ENCODE measurements around the gene MEG3. TPM values are rescaled to one million over a fixed set of nuclear protein-coding genes. Genes with fewer than 3 reads are reported as not detected.
A peak's percentile ranks its signal among the peaks of the same experiment; 100 is the strongest.

The MEG3 gene
- total RNA-seq, 1 donor from 2014 or later, result 32.3 TPM

DNA sequence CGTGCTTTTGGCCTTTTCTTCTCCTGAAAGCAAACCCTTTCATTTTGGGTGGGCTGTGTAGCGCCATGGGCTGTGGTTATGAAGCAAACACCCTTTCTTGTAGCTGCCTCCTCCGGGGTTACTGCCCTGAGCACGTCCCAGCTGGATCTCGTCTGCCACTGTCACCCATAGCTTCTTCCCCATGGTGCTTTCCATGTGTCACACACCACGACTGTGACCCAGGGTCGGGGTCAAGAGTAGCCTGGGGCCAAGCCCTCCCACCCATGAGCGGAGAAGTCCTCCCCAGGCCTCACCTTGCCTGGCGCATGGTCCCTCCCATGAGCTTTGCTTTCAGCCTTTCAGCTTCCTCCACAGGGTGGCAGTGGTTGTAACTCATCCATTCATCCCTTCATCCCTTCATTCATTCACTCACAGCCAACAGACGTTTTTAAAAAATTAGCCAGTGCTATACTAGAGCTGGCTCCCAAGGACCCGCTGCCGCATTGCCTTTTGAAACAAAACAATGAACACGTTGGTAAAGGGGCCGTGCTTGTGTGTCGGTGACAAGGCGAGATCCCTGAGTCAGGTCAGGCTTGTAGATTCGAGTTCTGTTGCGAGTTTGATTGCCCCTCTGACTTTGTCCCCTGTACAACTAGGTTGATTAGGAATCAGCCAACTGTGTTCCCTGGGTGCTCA lies 29.5 kb downstream of the MEG3 start:
- Mint-ChIP-seq H3K27me3 (no peaks in the 10 kb centered on the region), H3K27ac (peak overlapping the region; percentile 98), H3K4me3 (ENCODE audit: low read depth) (no peak overlapping the region), H3K36me3 (ENCODE audit: insufficient read depth) (peaks cover 4% of the 10 kb centered on the region), H3K9me3 (ENCODE audit: low read depth) (peaks cover 3% of the 10 kb centered on the region), H3K4me1 (ENCODE audit: low read depth) (peaks cover 45% of the 10 kb centered on the region)
- TF ChIP-seq, protein P1, sequence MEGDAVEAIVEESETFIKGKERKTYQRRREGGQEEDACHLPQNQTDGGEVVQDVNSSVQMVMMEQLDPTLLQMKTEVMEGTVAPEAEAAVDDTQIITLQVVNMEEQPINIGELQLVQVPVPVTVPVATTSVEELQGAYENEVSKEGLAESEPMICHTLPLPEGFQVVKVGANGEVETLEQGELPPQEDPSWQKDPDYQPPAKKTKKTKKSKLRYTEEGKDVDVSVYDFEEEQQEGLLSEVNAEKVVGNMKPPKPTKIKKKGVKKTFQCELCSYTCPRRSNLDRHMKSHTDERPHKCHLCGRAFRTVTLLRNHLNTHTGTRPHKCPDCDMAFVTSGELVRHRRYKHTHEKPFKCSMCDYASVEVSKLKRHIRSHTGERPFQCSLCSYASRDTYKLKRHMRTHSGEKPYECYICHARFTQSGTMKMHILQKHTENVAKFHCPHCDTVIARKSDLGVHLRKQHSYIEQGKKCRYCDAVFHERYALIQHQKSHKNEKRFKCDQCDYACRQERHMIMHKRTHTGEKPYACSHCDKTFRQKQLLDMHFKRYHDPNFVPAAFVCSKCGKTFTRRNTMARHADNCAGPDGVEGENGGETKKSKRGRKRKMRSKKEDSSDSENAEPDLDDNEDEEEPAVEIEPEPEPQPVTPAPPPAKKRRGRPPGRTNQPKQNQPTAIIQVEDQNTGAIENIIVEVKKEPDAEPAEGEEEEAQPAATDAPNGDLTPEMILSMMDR (IDR thresholded peaks at IDR 0.05; ENCODE audit: unreplicated experiment), result no peak
- no peak for DNase-seq (ENCODE audit: low spot score, unreplicated experiment)

DNA sequence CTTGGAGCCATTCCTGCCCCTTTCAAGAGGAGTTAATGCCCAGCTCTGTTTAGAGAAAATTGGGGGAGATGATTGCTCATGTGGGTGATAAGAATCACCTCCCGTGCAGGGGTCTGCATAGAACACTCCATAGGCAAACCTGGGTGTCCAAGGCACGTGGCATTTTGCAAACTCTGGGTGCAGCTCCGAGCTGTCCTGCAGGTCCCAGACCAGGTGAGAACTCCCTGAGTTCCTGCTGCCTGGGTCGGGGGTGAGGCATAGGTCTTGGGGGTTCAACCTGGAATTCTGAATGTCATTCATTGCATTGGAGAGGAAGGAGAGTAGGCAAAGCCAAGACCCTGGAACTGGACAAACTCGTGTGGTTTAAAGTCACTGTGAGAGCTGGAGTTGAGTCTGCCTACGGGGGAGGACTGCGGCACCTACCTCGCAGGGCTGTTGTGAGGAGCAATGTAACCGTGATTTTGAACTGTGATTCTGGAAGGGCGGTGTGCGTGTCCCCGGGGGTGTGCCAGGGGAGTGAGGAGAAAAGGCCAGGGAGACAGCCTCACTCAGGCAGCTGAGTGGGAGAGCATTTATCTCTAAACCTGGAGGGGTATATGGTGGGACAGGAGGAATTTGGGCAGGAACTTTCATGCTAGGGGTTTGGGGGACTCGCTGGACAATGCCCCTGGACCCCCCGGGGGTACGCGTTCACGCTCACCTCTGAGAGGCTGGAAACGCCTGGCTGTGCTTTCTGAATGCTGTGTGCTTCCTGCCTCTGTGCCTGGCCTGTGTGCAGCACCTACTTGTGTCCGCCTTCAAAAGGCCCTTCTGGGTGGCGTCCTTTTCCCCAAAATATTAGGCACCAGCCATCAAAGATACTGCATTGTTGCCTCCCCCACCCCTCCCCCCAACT lies 30.4 kb downstream of the MEG3 start:
- Mint-ChIP-seq H3K27ac (peak overlapping the region; percentile 98), H3K36me3 (ENCODE audit: insufficient read depth) (peaks cover 4% of the 10 kb centered on the region), H3K4me3 (ENCODE audit: low read depth) (no peak overlapping the region), H3K27me3 (no peaks in the 10 kb centered on the region), H3K4me1 (ENCODE audit: low read depth) (peaks cover 45% of the 10 kb centered on the region), H3K9me3 (ENCODE audit: low read depth) (no peaks in the 10 kb centered on the region)
- TF ChIP-seq, protein P1 (IDR thresholded peaks at IDR 0.05; ENCODE audit: unreplicated experiment), result no peak
- DNase-seq (ENCODE audit: low spot score, unreplicated experiment), result no peak

DNA sequence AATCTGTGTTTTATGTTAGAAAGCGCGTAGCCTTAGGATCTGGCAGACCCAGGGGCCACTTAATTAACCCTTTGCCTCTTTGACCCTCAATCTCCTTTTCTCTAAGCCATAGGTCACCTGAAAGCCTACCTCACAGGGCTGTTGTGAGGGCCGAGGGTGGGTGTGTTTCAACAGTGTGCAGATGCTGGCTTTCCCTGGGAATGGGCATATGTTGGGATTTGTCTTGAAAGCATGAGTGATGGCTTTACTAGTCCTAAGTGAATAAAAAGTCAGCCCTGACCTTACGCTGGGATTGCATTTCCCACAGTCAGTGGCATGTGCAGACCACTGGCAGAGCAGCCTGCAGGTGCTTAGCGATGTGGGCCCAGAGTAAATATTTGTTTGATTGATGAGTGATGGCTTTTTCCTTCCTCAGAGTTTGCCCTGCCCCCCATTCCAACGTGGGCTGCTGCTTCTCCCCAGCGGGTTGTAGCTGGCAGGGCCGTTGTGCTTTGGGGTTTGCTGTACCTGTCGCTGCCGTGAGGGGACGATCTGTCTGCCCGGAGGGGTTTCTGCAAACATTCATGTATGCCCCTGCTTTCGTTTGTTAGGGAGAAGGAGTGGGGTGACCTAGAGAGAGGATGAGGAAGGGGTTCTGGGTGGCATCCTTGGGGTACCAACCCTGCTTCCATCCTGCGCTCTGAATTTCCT lies 31.5 kb downstream of the MEG3 start:
- Mint-ChIP-seq H3K4me3 (ENCODE audit: low read depth) (peak overlapping the region; percentile 50), H3K27ac (peak overlapping the region; percentile 98), H3K27me3 (no peaks in the 10 kb centered on the region), H3K36me3 (ENCODE audit: insufficient read depth) (peaks cover 6% of the 10 kb centered on the region), H3K4me1 (ENCODE audit: low read depth) (peaks cover 45% of the 10 kb centered on the region), H3K9me3 (ENCODE audit: low read depth) (no peaks in the 10 kb centered on the region)
- peak; percentile 58 for DNase-seq (ENCODE audit: low spot score, unreplicated experiment)
- TF ChIP-seq, protein P1 (IDR thresholded peaks at IDR 0.05; ENCODE audit: unreplicated experiment), result peak; percentile 35

DNA sequence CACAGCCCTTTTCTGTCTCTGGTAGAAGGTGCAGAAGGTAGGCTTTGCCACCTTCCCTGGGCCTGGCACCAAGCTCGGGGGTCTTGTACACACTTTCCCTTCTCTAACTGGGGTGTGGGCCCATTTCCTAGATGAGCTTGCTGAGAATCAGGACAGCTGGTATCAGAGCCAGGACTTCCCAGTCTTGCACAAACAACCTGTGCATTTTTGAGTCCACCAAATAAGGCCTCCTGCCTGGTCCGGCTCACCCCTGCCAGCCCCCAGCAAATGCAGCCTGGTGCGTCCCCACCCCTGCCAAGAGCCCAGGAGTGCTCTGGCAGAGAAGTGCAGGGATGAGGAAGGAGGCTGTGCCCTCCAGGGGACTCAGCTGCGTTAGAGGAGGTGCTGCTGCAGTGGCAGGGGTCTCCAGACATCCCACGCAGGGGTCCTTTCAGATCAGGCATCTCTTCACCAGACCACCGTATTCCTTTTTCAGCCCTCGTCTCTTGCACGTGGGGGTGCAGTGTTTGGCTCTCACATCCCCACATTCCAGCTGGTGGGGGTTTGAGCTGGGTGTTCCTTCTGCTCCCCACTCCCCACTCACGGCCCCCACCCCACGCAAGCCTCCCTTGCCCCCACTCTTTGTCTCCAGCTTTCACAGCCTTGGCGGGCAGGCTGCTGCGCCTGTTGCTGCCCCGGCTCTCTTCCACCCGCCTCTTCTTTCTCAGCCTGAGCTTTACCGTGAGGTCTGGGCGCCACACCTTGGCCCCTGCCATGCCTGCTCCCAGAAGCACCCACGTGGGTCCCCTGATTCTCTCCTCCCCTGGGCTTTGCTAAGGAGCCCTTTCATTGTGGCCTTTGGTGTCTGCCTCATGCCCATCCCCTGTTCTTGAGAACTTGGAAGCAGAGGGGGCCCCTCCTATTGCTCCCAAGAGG lies 32.3 kb downstream of the MEG3 start:
- no peaks in the 10 kb centered on the region for H3K27me3 Mint-ChIP-seq
- TF ChIP-seq, protein P1 (IDR thresholded peaks at IDR 0.05; ENCODE audit: unreplicated experiment), result no peak

More for the DNA sequence above, 32.3 kb downstream of the MEG3 start:
- Mint-ChIP-seq H3K36me3 (ENCODE audit: insufficient read depth) (peaks cover 6% of the 10 kb centered on the region), H3K4me1 (ENCODE audit: low read depth) (peaks cover 45% of the 10 kb centered on the region), H3K9me3 (ENCODE audit: low read depth) (no peaks in the 10 kb centered on the region), H3K4me3 (ENCODE audit: low read depth) (no peak overlapping the region), H3K27ac (peak overlapping the region; percentile 98)
- DNase-seq (ENCODE audit: low spot score, unreplicated experiment), result no peak

Data from progenitor cell of endocrine pancreas (in vitro differentiated cells).